GM23338 (cell line): ENCODE results near the gene NBEAL2. TPM values are rescaled to one million over a fixed set of nuclear protein-coding genes. Genes with fewer than 3 reads are reported as not detected.
A peak's percentile ranks its signal among the peaks of the same experiment; 100 is the strongest.

Experiments used
- ATAC-seq: fragments of 200-7000 bp; cut with Tn5 transposase; 3 replicates; pipeline ENCODE4 v1.9.1; 2020
- DNase-seq: peaks from one replicate; pipeline ENCODE4 v3.0.0-alpha.2; 2015; ENCODE audit warnings: low spot score
- H2AFZ ChIP-seq: fragments of 200-600 bp; sonication (generic); 2 replicates; pipeline ENCODE4 v1.8.0; 2016; ENCODE audit warnings: antibody characterized with exemption, mild to moderate bottlenecking, moderate library complexity
- H3F3A ChIP-seq: fragments of 200-600 bp; sonication (generic); replicated peaks from 2 replicates; pipeline ENCODE4 v1.8.0; 2017; ENCODE audit warnings: antibody characterized with exemption, mixed run types, low read depth
- H3K27ac ChIP-seq: fragments of 200-600 bp; sonication (generic); 2 replicates; pipeline ENCODE4 v1.6.1; 2016; ENCODE audit warnings: low read depth
- H3K27me3 ChIP-seq: fragments of 200-600 bp; sonication (generic); 2 replicates; pipeline ENCODE4 v1.8.0; 2016; ENCODE audit warnings: mild to moderate bottlenecking, mixed run types, moderate library complexity; ENCODE audit not compliant: insufficient read depth
- H3K36me3 ChIP-seq: fragments of 200-600 bp; sonication (generic); 2 replicates; pipeline ENCODE4 v1.8.0; 2016; ENCODE audit warnings: mild to moderate bottlenecking; ENCODE audit not compliant: insufficient read depth
- H3K4me1 ChIP-seq: fragments of 200-600 bp; sonication (generic); 2 replicates; pipeline ENCODE4 v1.8.0; 2016; ENCODE audit warnings: mild to moderate bottlenecking, moderate library complexity; ENCODE audit not compliant: insufficient read depth
- H3K4me2 ChIP-seq: fragments of 200-600 bp; sonication (generic); 2 replicates; pipeline ENCODE4 v1.7.1; 2017; ENCODE audit warnings: mixed run types
- H3K4me3 ChIP-seq: fragments of 200-600 bp; sonication (generic); 2 replicates; pipeline ENCODE4 v1.6.1; 2016; ENCODE audit warnings: mixed run types
- H3K79me2 ChIP-seq: fragments of 200-600 bp; sonication (generic); replicated peaks from 2 replicates; pipeline ENCODE4 v1.8.0; 2017; ENCODE audit warnings: mild to moderate bottlenecking; ENCODE audit not compliant: insufficient read depth
- H3K9me2 ChIP-seq: fragments of 200-600 bp; sonication (generic); 2 replicates; pipeline ENCODE4 v1.8.0; 2017; ENCODE audit not compliant: insufficient read depth
- H4K20me1 ChIP-seq: fragments of 200-600 bp; sonication (generic); replicated peaks from 2 replicates; pipeline ENCODE4 v1.8.0; 2017; ENCODE audit warnings: mild to moderate bottlenecking; ENCODE audit not compliant: insufficient read depth
- H3K27ac Mint-ChIP-seq: 2 replicates; pipeline ENCODE4 v1.8.0; 2020; ENCODE audit warnings: inconsistent platforms, mild to moderate bottlenecking, moderate library complexity, mixed read lengths
- H3K27me3 Mint-ChIP-seq: 3 replicates; pipeline ENCODE4 v1.8.0; 2022; ENCODE audit warnings: low read depth, mild to moderate bottlenecking, moderate library complexity, mixed read lengths, inconsistent platforms; ENCODE audit not compliant: insufficient read depth, poor library complexity
- H3K36me3 Mint-ChIP-seq: 3 replicates; pipeline ENCODE4 v1.8.0; 2021; ENCODE audit warnings: low read depth, mild to moderate bottlenecking, inconsistent platforms, moderate library complexity, mixed read lengths
- H3K4me1 Mint-ChIP-seq: 3 replicates; pipeline ENCODE4 v1.8.0; 2020; ENCODE audit warnings: mild to moderate bottlenecking, inconsistent platforms, mixed read lengths
- H3K4me3 Mint-ChIP-seq: 3 replicates; pipeline ENCODE4 v1.8.0; 2021; ENCODE audit warnings: moderate library complexity, mild to moderate bottlenecking, inconsistent platforms, mixed read lengths
- H3K9me3 Mint-ChIP-seq: 3 replicates; pipeline ENCODE4 v1.8.0; 2020; ENCODE audit warnings: moderate library complexity, mild to moderate bottlenecking, inconsistent platforms, mixed read lengths
- CREB1 ChIP-seq: fragments of 250-450 bp; sonication (Bioruptor Pico); IDR thresholded peaks from 2 replicates; pipeline ENCODE4 v1.5.0; 2020; ENCODE audit warnings: low read depth, mild to moderate bottlenecking, moderate library complexity
- EZH2 ChIP-seq: fragments of 200-600 bp; sonication (generic); IDR thresholded peaks from one replicate; pipeline ENCODE4 v1.8.0; 2017; ENCODE audit warnings: antibody characterized with exemption, mild to moderate bottlenecking, low read depth; ENCODE audit not compliant: unreplicated experiment
- EZH2phosphoT487 ChIP-seq: fragments of 200-600 bp; sonication (generic); IDR thresholded peaks from one replicate; pipeline ENCODE4 v1.8.1; 2018; ENCODE audit warnings: antibody characterized with exemption; ENCODE audit not compliant: unreplicated experiment
- JUNB ChIP-seq: IDR thresholded peaks from one replicate; pipeline ENCODE4 v1.6.1; 2016; ENCODE audit warnings: antibody characterized with exemption; ENCODE audit not compliant: unreplicated experiment
- NANOG ChIP-seq: IDR thresholded peaks from 2 replicates; pipeline ENCODE4 v1.6.1; 2016; ENCODE audit warnings: antibody characterized with exemption, borderline replicate concordance
- POLR2AphosphoS5 ChIP-seq: IDR thresholded peaks from 2 replicates; pipeline ENCODE4 v1.6.1; 2016; ENCODE audit warnings: antibody characterized with exemption, low read depth
- STAT1 ChIP-seq: IDR thresholded peaks from one replicate; pipeline ENCODE4 v1.6.1; 2016; ENCODE audit warnings: antibody characterized with exemption; ENCODE audit not compliant: unreplicated experiment
- ZNF114 ChIP-seq: fragments of 250-450 bp; sonication (Bioruptor Pico); IDR thresholded peaks from 2 replicates; pipeline ENCODE4 v1.5.0; 2020; ENCODE audit warnings: mild to moderate bottlenecking, moderate library complexity
- ZNF331 ChIP-seq: fragments of 250-450 bp; sonication (Bioruptor Pico); IDR thresholded peaks from 2 replicates; pipeline ENCODE4 v1.5.0; 2020; ENCODE audit warnings: low read depth, mild to moderate bottlenecking, moderate library complexity
- polyA plus RNA-seq: library from polyadenylated mRNA; unstranded; fragments of >200 nt; fragmentation: Nextera tagmentation; extraction: Ambion mirVana; gene quantifications from 2 replicates; pipeline ENCODE4 v1.2.1, GENCODE V29; 2016
- total RNA-seq: library from RNA; depleted of rRNA; stranded (reverse); fragments of >200 nt; shearing (Covaris generic); gene quantifications from 2 replicates; pipeline ENCODE4 v1.2.3, GENCODE V29; 2014
- TF ChIP-seq, protein P1 (sequence below): IDR thresholded peaks from one replicate; pipeline ENCODE4 v1.6.1; 2018; ENCODE audit warnings: antibody characterized with exemption; ENCODE audit not compliant: unreplicated experiment
- TF ChIP-seq, protein P2 (sequence below): fragments of 250-450 bp; sonication (Bioruptor Pico); IDR thresholded peaks from 2 replicates; pipeline ENCODE4 v1.5.0; 2020; ENCODE audit warnings: mild to moderate bottlenecking, moderate library complexity
- TF ChIP-seq, protein P3 (sequence below), 2 experiments: fragments of 200-600 bp in 1 of 2; sonication (generic) in 1 of 2; conservative IDR thresholded peaks; 2 replicates each; pipeline versions ENCODE4 v1.5.1 to v1.6.1; 2016 to 2017; ENCODE audit warnings: antibody characterized with exemption in 2 of 2, low read depth in 2 of 2, mild to moderate bottlenecking in 2 of 2, moderate library complexity in 1 of 2
- TF ChIP-seq, protein P4 (sequence below): IDR thresholded peaks from 2 replicates; pipeline ENCODE4 v1.6.1; 2016; ENCODE audit warnings: antibody characterized with exemption

NBEAL2 gene
- total and polyA plus RNA-seq, 2 experiments from 2014 or later = 13.5 to 79.9 TPM

DNA sequence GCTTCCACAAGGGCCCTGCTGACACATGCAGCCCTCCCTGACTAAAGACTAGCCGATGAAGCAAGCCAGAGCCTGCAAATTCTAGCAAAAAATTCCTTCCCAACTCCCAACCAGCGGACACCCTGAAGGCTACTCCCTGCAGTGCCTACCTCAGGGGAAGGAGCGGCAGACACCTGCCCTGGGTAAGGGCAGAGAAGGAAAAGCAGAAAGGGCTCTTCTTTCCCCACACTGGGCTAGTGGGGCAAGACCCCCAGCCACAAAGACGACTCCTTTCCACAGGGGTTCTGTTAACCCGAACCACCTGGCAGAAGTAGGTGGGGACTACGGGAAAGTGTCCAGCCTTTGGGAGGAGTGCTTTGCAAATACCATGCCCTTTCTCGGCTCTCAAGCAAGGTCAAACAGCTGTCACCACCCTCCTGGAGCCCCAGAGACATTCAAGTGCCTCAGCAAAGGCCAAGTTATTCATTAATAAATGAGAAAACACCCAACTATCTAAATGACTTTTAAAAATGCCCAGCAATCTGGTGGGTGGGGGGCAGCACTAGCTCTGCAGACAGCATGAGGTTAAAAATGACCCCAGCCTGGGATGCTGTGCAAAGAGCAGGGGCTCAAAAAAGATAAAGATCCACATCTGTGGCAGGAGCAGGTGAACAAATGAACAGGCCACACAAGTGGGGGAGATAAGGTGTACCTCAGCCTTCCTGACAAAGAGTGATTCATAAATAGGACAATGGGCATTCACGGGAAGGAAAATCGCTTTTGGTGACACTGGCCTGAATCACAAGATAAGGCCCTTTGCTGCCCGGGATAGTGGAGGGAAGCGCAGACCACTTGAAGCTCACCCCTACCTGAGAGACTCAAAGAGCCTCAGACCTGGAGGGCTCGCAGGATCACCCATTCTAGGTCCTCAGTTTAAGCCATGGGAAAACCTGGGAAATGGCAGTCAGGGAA lies 36.0 kb upstream of the NBEAL2 start:
- no peaks in the 10 kb centered on the region for H3K9me3 Mint-ChIP-seq
- Histone ChIP-seq H3K36me3 (no peaks in the 10 kb centered on the region), H3K27ac (peak overlapping the region; percentile 55; the same call in 1 of the 2 replicates), H3K9me2 (no peaks in the 10 kb centered on the region), H3K27me3 (no peaks in the 10 kb centered on the region), H3F3A (no peaks in the 10 kb centered on the region), H3K4me1 (peaks cover 31% of the 10 kb centered on the region), H2AFZ (no peak overlapping the region), H3K79me2 (peaks cover 89% of the 10 kb centered on the region), H4K20me1 (peaks cover 45% of the 10 kb centered on the region), H3K4me2 (no peak overlapping the region), H3K4me3 (no peak overlapping the region)
- H3K27me3 Mint-ChIP-seq = peaks cover 9% of the 10 kb centered on the region
- peaks cover 58% of the 10 kb centered on the region for H3K4me1 Mint-ChIP-seq
- DNase-seq (no peak), ATAC-seq (peak; percentile 19)
- peaks cover 32% of the 10 kb centered on the region for H3K36me3 Mint-ChIP-seq
- TF ChIP-seq, protein P1, sequence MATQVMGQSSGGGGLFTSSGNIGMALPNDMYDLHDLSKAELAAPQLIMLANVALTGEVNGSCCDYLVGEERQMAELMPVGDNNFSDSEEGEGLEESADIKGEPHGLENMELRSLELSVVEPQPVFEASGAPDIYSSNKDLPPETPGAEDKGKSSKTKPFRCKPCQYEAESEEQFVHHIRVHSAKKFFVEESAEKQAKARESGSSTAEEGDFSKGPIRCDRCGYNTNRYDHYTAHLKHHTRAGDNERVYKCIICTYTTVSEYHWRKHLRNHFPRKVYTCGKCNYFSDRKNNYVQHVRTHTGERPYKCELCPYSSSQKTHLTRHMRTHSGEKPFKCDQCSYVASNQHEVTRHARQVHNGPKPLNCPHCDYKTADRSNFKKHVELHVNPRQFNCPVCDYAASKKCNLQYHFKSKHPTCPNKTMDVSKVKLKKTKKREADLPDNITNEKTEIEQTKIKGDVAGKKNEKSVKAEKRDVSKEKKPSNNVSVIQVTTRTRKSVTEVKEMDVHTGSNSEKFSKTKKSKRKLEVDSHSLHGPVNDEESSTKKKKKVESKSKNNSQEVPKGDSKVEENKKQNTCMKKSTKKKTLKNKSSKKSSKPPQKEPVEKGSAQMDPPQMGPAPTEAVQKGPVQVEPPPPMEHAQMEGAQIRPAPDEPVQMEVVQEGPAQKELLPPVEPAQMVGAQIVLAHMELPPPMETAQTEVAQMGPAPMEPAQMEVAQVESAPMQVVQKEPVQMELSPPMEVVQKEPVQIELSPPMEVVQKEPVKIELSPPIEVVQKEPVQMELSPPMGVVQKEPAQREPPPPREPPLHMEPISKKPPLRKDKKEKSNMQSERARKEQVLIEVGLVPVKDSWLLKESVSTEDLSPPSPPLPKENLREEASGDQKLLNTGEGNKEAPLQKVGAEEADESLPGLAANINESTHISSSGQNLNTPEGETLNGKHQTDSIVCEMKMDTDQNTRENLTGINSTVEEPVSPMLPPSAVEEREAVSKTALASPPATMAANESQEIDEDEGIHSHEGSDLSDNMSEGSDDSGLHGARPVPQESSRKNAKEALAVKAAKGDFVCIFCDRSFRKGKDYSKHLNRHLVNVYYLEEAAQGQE = no peak
- TF ChIP-seq NANOG = no peak
- no peak for TF ChIP-seq EZH2phosphoT487
- TF ChIP-seq POLR2AphosphoS5 = no peak
- TF ChIP-seq EZH2 = no peak
- no peak for TF ChIP-seq ZNF114 (CRISPR knock-in tag)
- no peak for TF ChIP-seq CREB1 (CRISPR knock-in tag)
- TF ChIP-seq JUNB = no peak
- TF ChIP-seq, protein P2, sequence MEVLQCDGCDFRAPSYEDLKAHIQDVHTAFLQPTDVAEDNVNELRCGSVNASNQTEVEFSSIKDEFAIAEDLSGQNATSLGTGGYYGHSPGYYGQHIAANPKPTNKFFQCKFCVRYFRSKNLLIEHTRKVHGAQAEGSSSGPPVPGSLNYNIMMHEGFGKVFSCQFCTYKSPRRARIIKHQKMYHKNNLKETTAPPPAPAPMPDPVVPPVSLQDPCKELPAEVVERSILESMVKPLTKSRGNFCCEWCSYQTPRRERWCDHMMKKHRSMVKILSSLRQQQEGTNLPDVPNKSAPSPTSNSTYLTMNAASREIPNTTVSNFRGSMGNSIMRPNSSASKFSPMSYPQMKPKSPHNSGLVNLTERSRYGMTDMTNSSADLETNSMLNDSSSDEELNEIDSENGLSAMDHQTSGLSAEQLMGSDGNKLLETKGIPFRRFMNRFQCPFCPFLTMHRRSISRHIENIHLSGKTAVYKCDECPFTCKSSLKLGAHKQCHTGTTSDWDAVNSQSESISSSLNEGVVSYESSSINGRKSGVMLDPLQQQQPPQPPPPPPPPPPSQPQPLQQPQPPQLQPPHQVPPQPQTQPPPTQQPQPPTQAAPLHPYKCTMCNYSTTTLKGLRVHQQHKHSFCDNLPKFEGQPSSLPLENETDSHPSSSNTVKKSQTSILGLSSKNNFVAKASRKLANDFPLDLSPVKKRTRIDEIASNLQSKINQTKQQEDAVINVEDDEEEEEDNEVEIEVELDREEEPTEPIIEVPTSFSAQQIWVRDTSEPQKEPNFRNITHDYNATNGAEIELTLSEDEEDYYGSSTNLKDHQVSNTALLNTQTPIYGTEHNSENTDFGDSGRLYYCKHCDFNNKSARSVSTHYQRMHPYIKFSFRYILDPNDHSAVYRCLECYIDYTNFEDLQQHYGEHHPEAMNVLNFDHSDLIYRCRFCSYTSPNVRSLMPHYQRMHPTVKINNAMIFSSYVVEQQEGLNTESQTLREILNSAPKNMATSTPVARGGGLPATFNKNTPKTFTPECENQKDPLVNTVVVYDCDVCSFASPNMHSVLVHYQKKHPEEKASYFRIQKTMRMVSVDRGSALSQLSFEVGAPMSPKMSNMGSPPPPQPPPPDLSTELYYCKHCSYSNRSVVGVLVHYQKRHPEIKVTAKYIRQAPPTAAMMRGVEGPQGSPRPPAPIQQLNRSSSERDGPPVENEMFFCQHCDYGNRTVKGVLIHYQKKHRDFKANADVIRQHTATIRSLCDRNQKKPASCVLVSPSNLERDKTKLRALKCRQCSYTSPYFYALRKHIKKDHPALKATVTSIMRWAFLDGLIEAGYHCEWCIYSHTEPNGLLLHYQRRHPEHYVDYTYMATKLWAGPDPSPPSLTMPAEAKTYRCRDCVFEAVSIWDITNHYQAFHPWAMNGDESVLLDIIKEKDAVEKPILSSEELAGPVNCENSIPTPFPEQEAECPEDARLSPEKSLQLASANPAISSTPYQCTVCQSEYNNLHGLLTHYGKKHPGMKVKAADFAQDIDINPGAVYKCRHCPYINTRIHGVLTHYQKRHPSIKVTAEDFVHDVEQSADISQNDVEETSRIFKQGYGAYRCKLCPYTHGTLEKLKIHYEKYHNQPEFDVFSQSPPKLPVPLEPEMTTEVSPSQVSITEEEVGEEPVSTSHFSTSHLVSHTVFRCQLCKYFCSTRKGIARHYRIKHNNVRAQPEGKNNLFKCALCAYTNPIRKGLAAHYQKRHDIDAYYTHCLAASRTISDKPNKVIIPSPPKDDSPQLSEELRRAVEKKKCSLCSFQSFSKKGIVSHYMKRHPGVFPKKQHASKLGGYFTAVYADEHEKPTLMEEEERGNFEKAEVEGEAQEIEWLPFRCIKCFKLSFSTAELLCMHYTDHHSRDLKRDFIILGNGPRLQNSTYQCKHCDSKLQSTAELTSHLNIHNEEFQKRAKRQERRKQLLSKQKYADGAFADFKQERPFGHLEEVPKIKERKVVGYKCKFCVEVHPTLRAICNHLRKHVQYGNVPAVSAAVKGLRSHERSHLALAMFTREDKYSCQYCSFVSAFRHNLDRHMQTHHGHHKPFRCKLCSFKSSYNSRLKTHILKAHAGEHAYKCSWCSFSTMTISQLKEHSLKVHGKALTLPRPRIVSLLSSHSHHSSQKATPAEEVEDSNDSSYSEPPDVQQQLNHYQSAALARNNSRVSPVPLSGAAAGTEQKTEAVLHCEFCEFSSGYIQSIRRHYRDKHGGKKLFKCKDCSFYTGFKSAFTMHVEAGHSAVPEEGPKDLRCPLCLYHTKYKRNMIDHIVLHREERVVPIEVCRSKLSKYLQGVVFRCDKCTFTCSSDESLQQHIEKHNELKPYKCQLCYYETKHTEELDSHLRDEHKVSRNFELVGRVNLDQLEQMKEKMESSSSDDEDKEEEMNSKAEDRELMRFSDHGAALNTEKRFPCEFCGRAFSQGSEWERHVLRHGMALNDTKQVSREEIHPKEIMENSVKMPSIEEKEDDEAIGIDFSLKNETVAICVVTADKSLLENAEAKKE (CRISPR knock-in tag) = no peak
- no peak for TF ChIP-seq STAT1
- TF ChIP-seq, protein P3, sequence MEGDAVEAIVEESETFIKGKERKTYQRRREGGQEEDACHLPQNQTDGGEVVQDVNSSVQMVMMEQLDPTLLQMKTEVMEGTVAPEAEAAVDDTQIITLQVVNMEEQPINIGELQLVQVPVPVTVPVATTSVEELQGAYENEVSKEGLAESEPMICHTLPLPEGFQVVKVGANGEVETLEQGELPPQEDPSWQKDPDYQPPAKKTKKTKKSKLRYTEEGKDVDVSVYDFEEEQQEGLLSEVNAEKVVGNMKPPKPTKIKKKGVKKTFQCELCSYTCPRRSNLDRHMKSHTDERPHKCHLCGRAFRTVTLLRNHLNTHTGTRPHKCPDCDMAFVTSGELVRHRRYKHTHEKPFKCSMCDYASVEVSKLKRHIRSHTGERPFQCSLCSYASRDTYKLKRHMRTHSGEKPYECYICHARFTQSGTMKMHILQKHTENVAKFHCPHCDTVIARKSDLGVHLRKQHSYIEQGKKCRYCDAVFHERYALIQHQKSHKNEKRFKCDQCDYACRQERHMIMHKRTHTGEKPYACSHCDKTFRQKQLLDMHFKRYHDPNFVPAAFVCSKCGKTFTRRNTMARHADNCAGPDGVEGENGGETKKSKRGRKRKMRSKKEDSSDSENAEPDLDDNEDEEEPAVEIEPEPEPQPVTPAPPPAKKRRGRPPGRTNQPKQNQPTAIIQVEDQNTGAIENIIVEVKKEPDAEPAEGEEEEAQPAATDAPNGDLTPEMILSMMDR (conservative IDR thresholded peaks at IDR 0.05; ENCODE audit: low read depth in 2 of 2) = no peak
- TF ChIP-seq, protein P4, sequence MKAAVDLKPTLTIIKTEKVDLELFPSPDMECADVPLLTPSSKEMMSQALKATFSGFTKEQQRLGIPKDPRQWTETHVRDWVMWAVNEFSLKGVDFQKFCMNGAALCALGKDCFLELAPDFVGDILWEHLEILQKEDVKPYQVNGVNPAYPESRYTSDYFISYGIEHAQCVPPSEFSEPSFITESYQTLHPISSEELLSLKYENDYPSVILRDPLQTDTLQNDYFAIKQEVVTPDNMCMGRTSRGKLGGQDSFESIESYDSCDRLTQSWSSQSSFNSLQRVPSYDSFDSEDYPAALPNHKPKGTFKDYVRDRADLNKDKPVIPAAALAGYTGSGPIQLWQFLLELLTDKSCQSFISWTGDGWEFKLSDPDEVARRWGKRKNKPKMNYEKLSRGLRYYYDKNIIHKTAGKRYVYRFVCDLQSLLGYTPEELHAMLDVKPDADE = no peak
- no peak for TF ChIP-seq ZNF331
- no peak overlapping the region for H3K27ac Mint-ChIP-seq
- H3K4me3 Mint-ChIP-seq = no peak overlapping the region
